Suppressor macrophage (primary cell): ENCODE measurements around the gene COL23A1.

ENCODE experiments used
- DNase-seq, 4 experiments: peaks; one replicate each; pipeline ENCODE4 v3.0.0-alpha.2; 2020 to 2022

COL23A1 gene

DNA sequence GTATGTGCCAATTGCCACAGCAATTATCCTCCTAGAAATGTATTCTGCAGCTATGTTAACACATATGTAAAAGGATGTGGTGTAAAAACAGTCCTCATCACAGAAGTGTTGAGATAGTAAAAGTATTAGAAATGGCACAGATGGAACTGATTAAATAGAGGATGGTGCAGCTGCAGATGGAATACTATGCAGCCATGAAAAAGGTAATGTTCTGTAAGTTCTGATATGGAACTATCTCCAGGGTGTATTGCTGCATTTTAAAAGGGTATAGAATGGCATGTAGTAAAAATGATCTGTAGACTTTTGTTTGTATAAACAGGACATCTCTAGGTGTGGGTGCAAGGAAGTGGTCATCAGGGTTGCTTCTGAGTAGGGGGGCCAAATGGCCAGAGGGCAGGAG, 294.6 kb downstream of the COL23A1 start:
- no peak for DNase-seq

DNA sequence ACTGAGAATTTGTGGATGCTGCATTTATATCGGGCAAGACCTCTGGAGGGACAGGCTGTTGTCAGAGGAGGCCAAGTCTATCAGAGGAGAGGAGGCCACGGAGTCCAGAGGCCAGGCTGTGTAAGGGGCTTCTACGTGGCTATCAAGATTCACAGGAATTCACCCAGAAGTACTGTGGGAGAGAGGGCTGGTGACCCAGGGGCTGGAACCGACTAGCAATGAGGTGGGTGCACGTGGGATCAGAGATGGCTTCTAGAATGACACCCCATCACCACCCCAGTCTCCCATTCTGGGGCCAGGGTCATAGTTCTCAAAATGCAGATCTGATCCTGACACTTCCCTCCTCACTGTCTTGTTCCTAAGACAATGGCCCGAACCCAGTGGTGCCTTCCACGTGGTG, 296.4 kb downstream of the COL23A1 start:
- no peak for DNase-seq

- DNase-seq = no peak
Measured at GRCh38 chr5:178293400-178293799, 296.8 kb downstream of the COL23A1 start.

DNA sequence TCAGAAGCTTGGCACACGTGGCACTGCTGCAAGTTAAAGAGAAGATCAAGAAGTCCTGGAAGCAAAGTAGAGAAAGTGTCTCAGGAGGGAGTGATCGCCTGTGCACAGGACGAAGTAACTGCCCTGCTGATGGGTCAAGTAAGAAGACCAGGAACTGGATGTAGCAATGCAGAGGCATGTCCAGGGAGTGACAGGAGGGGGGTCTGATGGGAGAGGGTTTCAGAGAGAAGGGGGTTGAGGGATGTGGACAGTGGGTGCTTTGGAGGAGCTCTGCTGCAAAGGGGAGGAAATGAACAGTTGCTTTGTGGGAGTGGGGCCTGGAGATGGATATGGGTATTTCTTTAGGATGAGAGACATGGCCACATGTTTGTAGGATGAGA, 297.4 kb downstream of the COL23A1 start:
- DNase-seq = no peak

GRCh38 chr5:178291969-178292825, 298.0 kb downstream of the COL23A1 start:
- no peak for DNase-seq

DNA sequence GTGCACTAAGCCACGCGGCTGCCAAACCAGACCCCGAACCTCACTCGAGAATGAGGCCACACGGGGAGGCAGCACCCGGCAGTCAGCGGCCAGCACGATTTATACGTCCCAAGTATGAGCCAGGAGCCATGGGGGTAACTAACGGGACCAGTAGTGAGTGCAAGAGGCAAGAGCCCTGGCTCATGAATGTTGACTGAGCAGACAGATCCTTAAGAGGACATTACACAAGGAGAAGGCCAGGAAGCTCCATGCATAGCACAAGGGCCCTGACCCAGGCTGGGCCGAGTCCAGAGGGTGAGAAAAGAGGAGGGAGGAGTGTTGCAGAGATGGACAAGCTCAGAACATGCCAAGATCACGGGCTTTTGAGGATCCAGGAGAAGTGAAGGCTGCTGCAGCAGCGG, 299.0 kb downstream of the COL23A1 start:
- DNase-seq = no peak

GRCh38 chr5:178290376-178290775, 299.8 kb downstream of the COL23A1 start:
- DNase-seq = no peak

GRCh38 chr5:178289438-178289837, 300.8 kb downstream of the COL23A1 start:
- no peak for DNase-seq

GRCh38 chr5:178288401-178289368, 301.5 kb downstream of the COL23A1 start:
- peak; percentile 49 to 77 (median 71) for DNase-seq

- DNase-seq = no peak
Measured at GRCh38 chr5:178287791-178288105, 302.4 kb downstream of the COL23A1 start.

GRCh38 chr5:178287091-178287790, 303.0 kb downstream of the COL23A1 start:
- DNase-seq = no peak

- no peak for DNase-seq
Measured at GRCh38 chr5:178286226-178287090, 303.7 kb downstream of the COL23A1 start.

GRCh38 chr5:178285399-178286225, 304.6 kb downstream of the COL23A1 start:
- DNase-seq = no peak

- peak in 2 of 4 experiments; percentile 12 to 18 for DNase-seq
Measured at GRCh38 chr5:178284996-178285395, 305.2 kb downstream of the COL23A1 start.

DNA sequence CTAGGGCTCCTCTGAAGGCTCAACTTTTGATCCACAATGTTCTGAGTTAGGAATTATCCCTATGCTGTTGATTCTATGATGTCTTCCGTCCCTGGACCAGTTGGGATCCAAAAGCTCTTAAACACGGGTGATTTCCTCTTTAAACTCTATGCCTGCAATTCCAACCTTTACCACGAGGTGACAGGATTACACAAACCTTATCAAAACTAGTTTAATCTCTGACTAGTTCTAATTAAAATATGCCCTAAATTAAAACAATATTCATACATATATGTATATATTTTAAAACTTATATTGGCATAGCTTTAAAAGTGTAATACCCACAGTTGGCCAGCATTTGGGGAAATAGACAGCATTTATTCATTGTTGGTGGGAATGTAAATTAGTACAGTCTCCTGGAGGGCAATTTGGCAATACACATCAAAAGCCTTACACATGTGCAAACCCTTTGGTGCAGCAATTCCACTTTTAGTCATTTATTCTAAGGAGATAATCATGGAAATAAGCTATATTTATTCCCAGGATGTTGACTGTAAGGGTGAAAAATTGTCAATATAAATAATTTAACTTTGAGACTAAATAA, 306.0 kb downstream of the COL23A1 start:
- peak; percentile 73 to 85 (median 79) for DNase-seq

GRCh38 chr5:178283520-178283919, 306.7 kb downstream of the COL23A1 start:
- DNase-seq = no peak

- DNase-seq = no peak
Measured at GRCh38 chr5:178282391-178282790, 307.8 kb downstream of the COL23A1 start.

DNA sequence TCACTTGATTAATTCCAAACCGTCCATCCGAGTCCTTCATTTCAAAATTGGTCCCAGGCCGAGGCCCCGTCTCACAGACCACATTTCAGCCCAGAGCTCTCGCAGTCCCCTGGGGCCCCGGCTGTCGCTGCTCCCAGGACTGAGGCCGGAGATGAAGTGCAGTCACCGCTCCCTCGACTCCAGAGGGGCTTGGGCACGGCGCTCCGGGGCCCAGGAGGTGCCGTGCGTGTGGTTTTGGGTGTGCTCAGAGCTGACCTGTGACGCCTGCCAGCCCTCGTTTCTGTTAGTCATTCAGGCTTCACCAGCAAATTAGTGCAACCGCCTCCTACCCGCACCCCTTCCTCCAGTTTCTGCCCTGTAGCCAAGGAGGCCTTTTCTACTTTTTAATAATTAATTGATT, 308.9 kb downstream of the COL23A1 start:
- DNase-seq = no peak

DNA sequence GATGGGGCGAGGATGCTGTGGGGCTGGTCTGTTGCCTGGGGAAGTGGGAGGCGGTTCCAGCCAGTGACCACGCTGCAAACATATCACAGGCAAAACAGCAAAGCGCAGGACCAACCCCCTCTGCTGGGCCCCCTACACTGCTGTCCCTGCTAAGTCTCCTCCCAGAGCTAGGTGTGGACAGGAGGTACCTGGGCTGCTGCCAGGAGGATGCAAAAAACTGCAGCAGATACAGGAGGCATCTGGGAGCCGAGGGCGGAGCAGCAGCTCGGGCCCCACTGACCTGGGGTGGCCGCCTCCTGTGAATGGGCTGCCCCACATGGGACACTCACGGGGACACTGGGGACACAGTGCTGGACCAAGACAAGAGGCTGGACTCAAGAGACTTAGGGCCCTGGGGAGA, 309.6 kb downstream of the COL23A1 start:
- DNase-seq = no peak

GRCh38 chr5:178279723-178280438, 310.3 kb downstream of the COL23A1 start:
- DNase-seq = peak; percentile 89 to 96 (median 94)
